NT2/D1 (cell line): Measurements from ENCODE around the gene PHLDA1.

ENCODE experiments used
- DNase-seq: peaks from one replicate; pipeline ENCODE4 v3.0.0-alpha.2; 2011; ENCODE audit warnings: low read depth, low spot score
- H3K27me3 ChIP-seq: 2 replicates; pipeline ENCODE4 v1.6.0; 2011; ENCODE audit warnings: mild to moderate bottlenecking; ENCODE audit not compliant: insufficient read length, insufficient read depth
- H3K36me3 ChIP-seq: 2 replicates; pipeline ENCODE4 v1.6.1; 2011; ENCODE audit warnings: mild to moderate bottlenecking, low read length, mixed read lengths; ENCODE audit not compliant: insufficient read depth, insufficient read length
- H3K4me1 ChIP-seq: 2 replicates; pipeline ENCODE4 v1.5.1; 2011; ENCODE audit not compliant: insufficient read depth, insufficient read length
- H3K4me3 ChIP-seq: 2 replicates; pipeline ENCODE4 v1.5.1; 2011; ENCODE audit warnings: low read depth; ENCODE audit not compliant: insufficient read length
- H3K9ac ChIP-seq: 2 replicates; pipeline ENCODE4 v1.6.0; 2011; ENCODE audit warnings: low read depth; ENCODE audit not compliant: insufficient read length
- H3K9me3 ChIP-seq: 2 replicates; pipeline ENCODE4 v1.5.1; 2011; ENCODE audit warnings: mild to moderate bottlenecking, low read length; ENCODE audit not compliant: insufficient read depth
- SUZ12 ChIP-seq: IDR thresholded peaks from 2 replicates; pipeline ENCODE4 v1.6.1; 2011; ENCODE audit not compliant: insufficient read length, insufficient read depth; ENCODE audit errors: extremely low read depth
- YY1 ChIP-seq: IDR thresholded peaks from 2 replicates; pipeline ENCODE4 v1.6.1; 2011; ENCODE audit not compliant: insufficient read length, insufficient read depth
- ZNF274 ChIP-seq: IDR thresholded peaks from 2 replicates; pipeline ENCODE4 v1.6.1; 2011; ENCODE audit warnings: mild to moderate bottlenecking, low read depth, low read length

The PHLDA1 gene

GRCh38 chr12:76003355-76003638 is 28.3 kb downstream of the PHLDA1 start:
- no peaks in the 10 kb centered on the region for H3K36me3 ChIP-seq
- TF ChIP-seq SUZ12, result no peak
- no peak for TF ChIP-seq ZNF274
- no peak for TF ChIP-seq YY1
- no peaks in the 10 kb centered on the region for H3K4me1 ChIP-seq
- H3K4me3 ChIP-seq, result no peak overlapping the region
- no peak overlapping the region for H3K9ac ChIP-seq
- no peak for DNase-seq
- no peaks in the 10 kb centered on the region for H3K27me3 ChIP-seq
- H3K9me3 ChIP-seq, result peaks cover 10% of the 10 kb centered on the region; the same call in 1 of the 2 replicates

DNA sequence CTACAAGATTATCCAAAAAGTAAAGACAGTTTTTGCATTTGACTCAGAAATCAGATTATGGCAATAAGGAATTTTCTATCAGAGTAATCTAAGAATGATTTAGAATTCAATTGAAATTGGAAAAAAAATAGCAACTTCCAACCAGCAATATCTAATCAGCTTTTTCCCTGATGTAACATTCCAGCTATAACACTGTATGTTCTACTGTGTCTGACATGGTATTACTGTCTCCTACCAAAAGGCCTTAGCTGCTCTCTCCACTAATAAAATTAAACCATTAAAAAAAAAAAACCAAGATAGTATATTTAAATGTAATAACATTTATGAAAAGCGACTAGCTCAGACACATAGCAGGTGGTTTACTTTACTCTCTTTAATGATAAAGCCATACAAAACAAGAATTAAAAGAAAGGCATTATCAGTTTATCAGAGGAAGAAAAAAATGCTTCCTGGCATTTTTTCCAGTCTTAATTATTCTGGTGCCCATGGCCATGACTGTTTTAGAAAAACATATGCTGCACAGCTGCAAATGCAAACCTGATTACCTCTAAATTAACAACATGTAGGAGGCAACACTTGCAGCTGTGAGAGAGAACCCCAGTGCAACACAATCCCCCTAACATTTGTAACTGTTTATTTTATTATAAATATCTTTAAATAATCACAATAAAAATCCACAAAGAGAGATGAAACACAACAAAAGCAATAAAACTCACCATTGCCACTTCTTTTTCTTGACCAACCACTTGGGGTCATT is 28.8 kb downstream of the PHLDA1 start:
- DNase-seq, result no peak
- TF ChIP-seq YY1, result no peak
- TF ChIP-seq ZNF274, result no peak
- TF ChIP-seq SUZ12, result no peak
- H3K4me1 ChIP-seq, result no peaks in the 10 kb centered on the region
- H3K4me3 ChIP-seq, result no peak overlapping the region
- no peak overlapping the region for H3K9ac ChIP-seq
- peaks cover 10% of the 10 kb centered on the region; the same call in 1 of the 2 replicates for H3K9me3 ChIP-seq
- no peaks in the 10 kb centered on the region for H3K36me3 ChIP-seq
- no peaks in the 10 kb centered on the region for H3K27me3 ChIP-seq

- TF ChIP-seq YY1, result no peak
- TF ChIP-seq SUZ12, result no peak
- no peak for TF ChIP-seq ZNF274
- no peaks in the 10 kb centered on the region for H3K27me3 ChIP-seq
- no peaks in the 10 kb centered on the region for H3K36me3 ChIP-seq
- H3K4me3 ChIP-seq, result no peak overlapping the region
- H3K9me3 ChIP-seq, result no peaks in the 10 kb centered on the region
- no peak for DNase-seq
- H3K4me1 ChIP-seq, result no peaks in the 10 kb centered on the region
- no peak overlapping the region for H3K9ac ChIP-seq
These were observed 33.1 kb downstream of the PHLDA1 start for GRCh38 chr12:75998292-75999063.

- no peaks in the 10 kb centered on the region for H3K4me1 ChIP-seq
- H3K27me3 ChIP-seq, result no peaks in the 10 kb centered on the region
- TF ChIP-seq ZNF274, result no peak
- no peak for TF ChIP-seq YY1
- no peak for TF ChIP-seq SUZ12
- no peak for DNase-seq
- no peaks in the 10 kb centered on the region for H3K36me3 ChIP-seq
- H3K9ac ChIP-seq, result no peak overlapping the region
- H3K9me3 ChIP-seq, result no peaks in the 10 kb centered on the region
- no peak overlapping the region for H3K4me3 ChIP-seq
These were observed 33.9 kb downstream of the PHLDA1 start for GRCh38 chr12:75997658-75998057.

GRCh38 chr12:75996861-75997447 is 34.6 kb downstream of the PHLDA1 start:
- Histone ChIP-seq H3K9me3 (no peaks in the 10 kb centered on the region), H3K36me3 (no peaks in the 10 kb centered on the region), H3K9ac (no peak overlapping the region), H3K4me3 (no peak overlapping the region), H3K4me1 (no peaks in the 10 kb centered on the region), H3K27me3 (no peaks in the 10 kb centered on the region)
- no peak for DNase-seq
- no peak for TF ChIP-seq ZNF274
- TF ChIP-seq YY1, result no peak
- no peak for TF ChIP-seq SUZ12

DNA sequence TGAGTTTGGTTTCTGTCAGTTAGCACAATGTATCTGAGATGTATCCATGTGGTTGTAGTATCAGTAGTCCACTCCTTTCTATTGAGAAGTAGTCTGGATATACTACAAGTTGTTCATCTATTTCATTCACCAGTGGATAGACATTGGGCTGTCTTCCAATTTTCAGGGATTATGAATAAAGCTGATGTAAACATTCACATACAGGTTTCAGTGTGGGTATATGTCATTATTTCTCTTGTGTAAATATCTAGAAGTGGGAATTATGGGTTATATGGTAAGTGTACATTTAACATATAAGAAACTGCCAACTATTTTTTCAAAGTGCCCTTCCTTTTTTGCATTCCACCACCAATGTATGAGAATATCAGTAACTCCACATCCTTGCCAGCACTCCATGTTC is 35.9 kb downstream of the PHLDA1 start:
- H3K9ac ChIP-seq, result no peak overlapping the region
- H3K36me3 ChIP-seq, result no peaks in the 10 kb centered on the region
- H3K9me3 ChIP-seq, result no peaks in the 10 kb centered on the region
- H3K4me1 ChIP-seq, result no peaks in the 10 kb centered on the region
- TF ChIP-seq ZNF274 (no peak), SUZ12 (no peak), YY1 (no peak)
- H3K4me3 ChIP-seq, result no peak overlapping the region
- DNase-seq, result no peak
- no peaks in the 10 kb centered on the region for H3K27me3 ChIP-seq

DNA sequence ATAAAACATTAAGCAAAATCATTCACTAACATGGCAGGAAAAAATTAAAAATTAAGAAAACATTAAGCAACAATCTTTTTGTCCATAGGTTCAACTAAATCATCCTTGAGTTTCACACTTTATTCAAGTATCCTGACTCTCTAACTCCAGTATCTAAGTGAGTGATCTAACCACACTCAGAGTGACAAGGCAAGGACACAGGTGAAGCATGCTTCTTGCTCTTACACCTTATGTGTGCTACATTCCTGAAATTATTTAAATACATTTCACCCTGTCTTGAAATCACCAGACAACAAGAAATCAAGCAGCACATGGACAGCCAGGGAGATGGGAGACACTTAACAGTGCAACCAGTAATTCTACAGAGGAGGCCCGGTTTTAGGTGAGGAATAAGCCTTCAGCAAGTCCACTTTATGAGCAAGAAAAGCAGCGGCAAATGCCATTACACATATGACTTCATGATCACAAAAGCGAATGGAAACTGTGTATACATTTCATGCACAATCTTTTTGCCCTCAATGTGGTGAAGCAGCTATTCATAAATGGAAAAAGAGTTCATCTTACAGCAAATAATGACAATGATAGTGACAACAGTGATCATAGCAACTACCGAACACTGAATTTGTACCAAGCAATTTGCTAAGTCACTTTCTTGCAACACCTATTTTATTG is 37.4 kb downstream of the PHLDA1 start:
- DNase-seq, result no peak
- Histone ChIP-seq H3K4me3 (no peak overlapping the region), H3K4me1 (no peaks in the 10 kb centered on the region), H3K36me3 (no peaks in the 10 kb centered on the region), H3K9ac (no peak overlapping the region), H3K27me3 (no peaks in the 10 kb centered on the region), H3K9me3 (no peaks in the 10 kb centered on the region)
- TF ChIP-seq YY1 (no peak), SUZ12 (no peak)
